K562 (cell line): ENCODE results near the gene ABHD5. TPM values are rescaled to one million over a fixed set of nuclear protein-coding genes. Genes with fewer than 3 reads are reported as not detected.

Experiments used
- CCAR2 ChIP-seq: fragments of 200-400 bp; formaldehyde crosslinking; IDR thresholded peaks from 2 replicates; pipeline ENCODE4 v1.6.1; 2017; ENCODE audit warnings: mild to moderate bottlenecking, low read depth, low read length
- CREB1 ChIP-seq, 2 experiments: sonication (generic) in 1 of 2; formaldehyde crosslinking in 1 of 2; IDR thresholded peaks; 2 replicates each; pipeline versions ENCODE4 v1.6.1 to v1.8.0; 2012 to 2022; ENCODE audit warnings: inconsistent platforms in 1 of 2, mild to moderate bottlenecking in 1 of 2, missing genetic modification reagents in 1 of 2, moderate library complexity in 1 of 2
- DPF2 ChIP-seq: fragments of 450-650 bp; IDR thresholded peaks from 2 replicates; pipeline ENCODE4 v1.6.1; 2016
- FOXA3 ChIP-seq, 2 experiments: fragments of 450-650 bp in 1 of 2; sonication (generic) in 1 of 2; formaldehyde crosslinking; IDR thresholded peaks in 1 of 2; conservative IDR thresholded peaks in 1 of 2; 2 replicates each; pipeline versions ENCODE4 v1.4.0 to v1.8.0; 2020 to 2022; ENCODE audit warnings: mild to moderate bottlenecking in 2 of 2, missing genetic modification reagents in 1 of 2
- FOXJ2 ChIP-seq: fragments of 200-800 bp; sonication (Bioruptor generic); IDR thresholded peaks from 2 replicates; pipeline ENCODE4 v1.6.1; 2016; ENCODE audit warnings: missing genetic modification characterization, missing compliant biosample characterization
- FOXK2 ChIP-seq, 2 experiments: fragments of 450-650 bp; IDR thresholded peaks in 1 of 2; conservative IDR thresholded peaks in 1 of 2; 2 replicates each; pipeline ENCODE4 v1.6.1; 2016; ENCODE audit warnings: low read depth in 2 of 2, mild to moderate bottlenecking in 1 of 2
- HEY1 ChIP-seq: fragments of 250-450 bp; sonication (Bioruptor Pico); IDR thresholded peaks from 2 replicates; pipeline ENCODE4 v1.5.0; 2020; ENCODE audit warnings: mild to moderate bottlenecking, moderate library complexity, borderline replicate concordance
- SP1 ChIP-seq: sonication (generic); formaldehyde crosslinking; IDR thresholded peaks from 2 replicates; pipeline ENCODE4 v1.8.1; 2022; ENCODE audit warnings: mild to moderate bottlenecking, missing genetic modification reagents
- YBX1 ChIP-seq: fragments of 450-650 bp; IDR thresholded peaks from 2 replicates; pipeline ENCODE4 v1.7.1; 2016; ENCODE audit warnings: mild to moderate bottlenecking
- ZNF134 ChIP-seq: fragments of 250-450 bp; sonication (Bioruptor Pico); conservative IDR thresholded peaks from 2 replicates; pipeline ENCODE4 v1.4.0; 2020
- polyA plus RNA-seq, 8 experiments: library from polyadenylated mRNA; depleted of rRNA in 4 of 8; stranded (reverse) in 5 of 8; unstranded in 3 of 8; fragments of >200 nt; fragmentation: Nextera tagmentation in 2 of 8; fragmentation: Illumina TruSeq in 1 of 8; extraction: Ambion mirVana in 2 of 8; extraction: Trizol in 1 of 8; gene quantifications; 2 replicates each; pipeline versions ENCODE4 v1.2.1 to v1.2.3, GENCODE V29; 2011 to 2014; ENCODE audit warnings: inconsistent platforms in 1 of 8, missing spikeins in 1 of 8
- total RNA-seq, 7 experiments: library from RNA; depleted of rRNA in 6 of 7; stranded (reverse); fragments of >200 nt in 6 of 7; fragmentation: Illumina TruSeq in 2 of 7; extraction: Trizol in 2 of 7; gene quantifications; 2 replicates each; pipeline versions ENCODE4 v1.2.1 to v1.2.3, GENCODE V29; 2011 to 2021; ENCODE audit warnings: low replicate concordance in 1 of 7
- TF ChIP-seq, protein P1 (sequence below): IDR thresholded peaks from 2 replicates; pipeline ENCODE4 v1.6.1; 2012; ENCODE audit warnings: low read depth, low read length, improper control_type of control experiment, borderline replicate concordance
- TF ChIP-seq, protein P2 (sequence below): fragments of 200-800 bp; sonication (Bioruptor generic); IDR thresholded peaks from 2 replicates; pipeline ENCODE4 v1.6.1; 2017; ENCODE audit warnings: missing genetic modification characterization, missing compliant biosample characterization
- TF ChIP-seq, protein P3 (sequence below), 2 experiments: fragments of 450-650 bp in 1 of 2; sonication (generic) in 1 of 2; formaldehyde crosslinking in 1 of 2; IDR thresholded peaks in 1 of 2; conservative IDR thresholded peaks in 1 of 2; 2 replicates each; pipeline versions ENCODE4 v1.6.1 to v1.8.1; 2016 to 2023; ENCODE audit warnings: mild to moderate bottlenecking in 2 of 2, moderate library complexity in 2 of 2, inconsistent platforms in 1 of 2, missing genetic modification reagents in 1 of 2
- TF ChIP-seq, protein P4 (sequence below): sonication (generic); formaldehyde crosslinking; IDR thresholded peaks from 2 replicates; pipeline ENCODE4 v1.9.0; 2022; ENCODE audit warnings: mild to moderate bottlenecking, missing genetic modification reagents
- TF ChIP-seq, protein P5 (sequence below), 2 experiments: fragments of 250-450 bp in 1 of 2; fragments of 450-650 bp in 1 of 2; sonication (Bioruptor Pico) in 1 of 2; IDR thresholded peaks; 2 replicates each; pipeline versions ENCODE4 v1.6.1 to v1.8.0; 2016 to 2021; ENCODE audit warnings: mild to moderate bottlenecking in 2 of 2, moderate library complexity in 2 of 2, missing compliant biosample characterization in 1 of 2, missing genetic modification characterization in 1 of 2
- TF ChIP-seq, protein P6 (sequence below): sonication (generic); formaldehyde crosslinking; IDR thresholded peaks from 2 replicates; pipeline ENCODE4 v1.5.0; 2020; ENCODE audit warnings: missing genetic modification reagents

The ABHD5 gene
- total and polyA plus RNA-seq, 9 of the 15 experiments (the other 6 are each of a cell fraction or from before 2014, with no cell fraction given): 27.8 to 61.7 (median 39.9) TPM

DNA sequence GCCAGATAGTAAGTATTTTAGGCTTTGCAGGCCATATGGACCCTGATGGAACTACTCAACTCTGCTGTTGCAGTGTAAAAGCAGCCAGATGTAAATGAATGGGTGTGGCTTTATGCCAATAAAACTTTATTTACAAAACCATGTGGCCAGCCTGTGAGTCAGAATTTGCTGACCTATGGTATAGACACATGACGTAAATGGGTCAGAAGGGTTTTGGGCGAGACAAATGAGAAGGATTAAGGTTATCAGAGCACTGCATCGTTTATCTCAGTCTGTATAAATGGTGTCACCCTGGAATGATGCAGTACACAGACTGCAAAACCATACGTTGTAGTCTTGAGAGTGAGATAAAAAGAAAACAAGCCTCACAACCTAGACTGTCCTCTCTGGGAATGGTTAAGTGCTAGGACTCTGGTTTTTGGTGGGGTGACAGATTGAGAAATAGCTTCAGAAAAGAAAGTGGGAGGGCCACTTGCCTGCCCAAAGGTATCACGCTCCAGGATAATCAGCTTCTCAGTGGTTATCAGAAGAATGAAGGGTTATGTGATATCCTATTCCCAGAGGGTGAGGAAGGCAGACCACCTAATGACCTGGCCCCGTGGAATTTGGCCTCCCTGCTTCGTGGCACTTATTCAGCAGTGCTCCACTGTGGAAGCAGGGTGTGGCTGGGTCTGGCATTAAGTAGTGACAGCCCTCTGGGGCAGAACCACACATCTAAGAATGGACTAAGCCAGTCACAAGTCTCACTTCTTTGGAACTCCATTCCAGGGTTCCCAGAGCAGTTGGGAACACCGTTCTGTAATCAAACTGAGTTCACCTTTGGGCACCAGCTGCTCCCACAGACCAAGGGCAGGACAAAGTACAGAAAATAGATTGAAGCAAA lies 46.1 kb downstream of the ABHD5 start (continued):
- TF ChIP-seq, protein P1, sequence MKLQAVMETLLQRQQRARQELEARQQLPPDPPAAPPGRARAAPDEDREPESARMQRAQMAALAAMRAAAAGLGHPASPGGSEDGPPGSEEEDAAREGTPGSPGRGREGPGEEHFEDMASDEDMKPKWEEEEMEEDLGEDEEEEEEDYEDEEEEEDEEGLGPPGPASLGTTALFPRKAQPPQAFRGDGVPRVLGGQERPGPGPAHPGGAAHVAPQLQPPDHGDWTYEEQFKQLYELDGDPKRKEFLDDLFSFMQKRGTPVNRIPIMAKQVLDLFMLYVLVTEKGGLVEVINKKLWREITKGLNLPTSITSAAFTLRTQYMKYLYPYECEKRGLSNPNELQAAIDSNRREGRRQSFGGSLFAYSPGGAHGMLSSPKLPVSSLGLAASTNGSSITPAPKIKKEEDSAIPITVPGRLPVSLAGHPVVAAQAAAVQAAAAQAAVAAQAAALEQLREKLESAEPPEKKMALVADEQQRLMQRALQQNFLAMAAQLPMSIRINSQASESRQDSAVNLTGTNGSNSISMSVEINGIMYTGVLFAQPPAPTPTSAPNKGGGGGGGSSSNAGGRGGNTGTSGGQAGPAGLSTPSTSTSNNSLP: 0 out of 2 replicates have a peak, but pooled peaks have one; percentile 22
- TF ChIP-seq HEY1 (CRISPR knock-in tag) (no peak), CREB1 (IDR thresholded peaks at IDR 0.05) (peak; percentile 58; the same call in 1 of the 2 replicates), CREB1 (CRISPR knock-in tag; IDR thresholded peaks at IDR 0.05) (peak; percentile 79), YBX1 (no peak), SP1 (CRISPR knock-in tag) (peak; percentile 93), ZNF134 (CRISPR knock-in tag) (no peak), CCAR2 (no peak), FOXK2 (conservative IDR thresholded peaks at IDR 0.05 in 1 of 2, IDR thresholded peaks at IDR 0.05 in 1 of 2; ENCODE audit: low read depth in 2 of 2) (peak; percentile 65 to 91), FOXJ2 (tag) (no peak), DPF2 (peak; percentile 74), FOXA3 (CRISPR knock-in tag; conservative IDR thresholded peaks at IDR 0.05 in 1 of 2, IDR thresholded peaks at IDR 0.05 in 1 of 2) (peak in 1 of 2 experiments; percentile 52; a peak in 1 of 4 replicates)
- TF ChIP-seq, protein P2, sequence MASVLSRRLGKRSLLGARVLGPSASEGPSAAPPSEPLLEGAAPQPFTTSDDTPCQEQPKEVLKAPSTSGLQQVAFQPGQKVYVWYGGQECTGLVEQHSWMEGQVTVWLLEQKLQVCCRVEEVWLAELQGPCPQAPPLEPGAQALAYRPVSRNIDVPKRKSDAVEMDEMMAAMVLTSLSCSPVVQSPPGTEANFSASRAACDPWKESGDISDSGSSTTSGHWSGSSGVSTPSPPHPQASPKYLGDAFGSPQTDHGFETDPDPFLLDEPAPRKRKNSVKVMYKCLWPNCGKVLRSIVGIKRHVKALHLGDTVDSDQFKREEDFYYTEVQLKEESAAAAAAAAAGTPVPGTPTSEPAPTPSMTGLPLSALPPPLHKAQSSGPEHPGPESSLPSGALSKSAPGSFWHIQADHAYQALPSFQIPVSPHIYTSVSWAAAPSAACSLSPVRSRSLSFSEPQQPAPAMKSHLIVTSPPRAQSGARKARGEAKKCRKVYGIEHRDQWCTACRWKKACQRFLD (CRISPR knock-in tag): no peak
- TF ChIP-seq, protein P3, sequence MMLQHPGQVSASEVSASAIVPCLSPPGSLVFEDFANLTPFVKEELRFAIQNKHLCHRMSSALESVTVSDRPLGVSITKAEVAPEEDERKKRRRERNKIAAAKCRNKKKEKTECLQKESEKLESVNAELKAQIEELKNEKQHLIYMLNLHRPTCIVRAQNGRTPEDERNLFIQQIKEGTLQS (IDR thresholded peaks at IDR 0.05): peak; percentile 91
- TF ChIP-seq, protein P3 (CRISPR knock-in tag; conservative IDR thresholded peaks at IDR 0.05): peak; percentile 60
- TF ChIP-seq, protein P4, sequence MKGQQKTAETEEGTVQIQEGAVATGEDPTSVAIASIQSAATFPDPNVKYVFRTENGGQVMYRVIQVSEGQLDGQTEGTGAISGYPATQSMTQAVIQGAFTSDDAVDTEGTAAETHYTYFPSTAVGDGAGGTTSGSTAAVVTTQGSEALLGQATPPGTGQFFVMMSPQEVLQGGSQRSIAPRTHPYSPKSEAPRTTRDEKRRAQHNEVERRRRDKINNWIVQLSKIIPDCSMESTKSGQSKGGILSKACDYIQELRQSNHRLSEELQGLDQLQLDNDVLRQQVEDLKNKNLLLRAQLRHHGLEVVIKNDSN (CRISPR knock-in tag): peak; percentile 53; the same call in 1 of the 2 replicates
- TF ChIP-seq, protein P5, sequence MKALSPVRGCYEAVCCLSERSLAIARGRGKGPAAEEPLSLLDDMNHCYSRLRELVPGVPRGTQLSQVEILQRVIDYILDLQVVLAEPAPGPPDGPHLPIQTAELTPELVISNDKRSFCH (CRISPR knock-in tag; IDR thresholded peaks at IDR 0.05): no peak
- TF ChIP-seq, protein P5 (tag; IDR thresholded peaks at IDR 0.05): 0 out of 2 replicates have a peak, but pooled peaks have one; percentile 30
- TF ChIP-seq, protein P6, sequence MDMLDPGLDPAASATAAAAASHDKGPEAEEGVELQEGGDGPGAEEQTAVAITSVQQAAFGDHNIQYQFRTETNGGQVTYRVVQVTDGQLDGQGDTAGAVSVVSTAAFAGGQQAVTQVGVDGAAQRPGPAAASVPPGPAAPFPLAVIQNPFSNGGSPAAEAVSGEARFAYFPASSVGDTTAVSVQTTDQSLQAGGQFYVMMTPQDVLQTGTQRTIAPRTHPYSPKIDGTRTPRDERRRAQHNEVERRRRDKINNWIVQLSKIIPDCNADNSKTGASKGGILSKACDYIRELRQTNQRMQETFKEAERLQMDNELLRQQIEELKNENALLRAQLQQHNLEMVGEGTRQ (CRISPR knock-in tag): peak; percentile 40
